Ascending aorta (tissue), 2 donors: ENCODE measurements around the gene C18orf63. TPM values are rescaled to one million over a fixed set of nuclear protein-coding genes. Genes with fewer than 3 reads are reported as not detected.

ENCODE experiments used
- DNase-seq, 2 donors: peaks; one replicate each; pipeline ENCODE4 v3.0.0-alpha.2; 2019; ENCODE audit warnings: low spot score in 2 of 2
- H3K27ac ChIP-seq, 2 donors: fragments of 200-600 bp; sonication (generic); one replicate each; pipeline ENCODE4 v1.5.1; 2016 to 2017; ENCODE audit warnings: mild to moderate bottlenecking in 1 of 2
- H3K27me3 ChIP-seq: fragments of 200-600 bp; sonication (generic); one replicate; pipeline ENCODE4 v1.5.1; 2017
- H3K36me3 ChIP-seq, 2 donors: fragments of 200-600 bp; sonication (generic); one replicate each; pipeline ENCODE4 v1.5.1; 2016
- H3K4me1 ChIP-seq, 2 donors: fragments of 200-600 bp; sonication (generic); one replicate each; pipeline ENCODE4 v1.5.1; 2016 to 2017; ENCODE audit warnings: mild to moderate bottlenecking in 1 of 2
- H3K4me3 ChIP-seq, 2 donors: fragments of 200-600 bp; sonication (generic); one replicate each; pipeline ENCODE4 v1.5.1; 2016 to 2017; ENCODE audit warnings: mild to moderate bottlenecking in 1 of 2
- H3K9me3 ChIP-seq, 2 donors: fragments of 200-600 bp; sonication (generic); one replicate each; pipeline ENCODE4 v1.5.1; 2016
- intact Hi-C: fragments of 100-400 bp; cut with DNase I; formaldehyde crosslinking; loops from one replicate; pipeline ENCODE4 v1.15.1; 2023
- total RNA-seq: library from RNA; depleted of rRNA; stranded (reverse); fragments of >200 nt; gene quantifications from one replicate; pipeline ENCODE4 v1.1.0, GENCODE V29; 2016
- TF ChIP-seq, protein P1 (sequence below), 3 experiments: fragments of 200-600 bp in 2 of 3; fragments of 450-650 bp in 1 of 3; sonication (generic) in 2 of 3; IDR thresholded peaks; one replicate each; pipeline ENCODE4 v1.5.1; 2016 to 2019; ENCODE audit warnings: antibody characterized with exemption in 3 of 3, mild to moderate bottlenecking in 1 of 3, moderate library complexity in 1 of 3

Gene C18orf63
- total RNA-seq, 1 donor from 2014 or later: not detected

DNA sequence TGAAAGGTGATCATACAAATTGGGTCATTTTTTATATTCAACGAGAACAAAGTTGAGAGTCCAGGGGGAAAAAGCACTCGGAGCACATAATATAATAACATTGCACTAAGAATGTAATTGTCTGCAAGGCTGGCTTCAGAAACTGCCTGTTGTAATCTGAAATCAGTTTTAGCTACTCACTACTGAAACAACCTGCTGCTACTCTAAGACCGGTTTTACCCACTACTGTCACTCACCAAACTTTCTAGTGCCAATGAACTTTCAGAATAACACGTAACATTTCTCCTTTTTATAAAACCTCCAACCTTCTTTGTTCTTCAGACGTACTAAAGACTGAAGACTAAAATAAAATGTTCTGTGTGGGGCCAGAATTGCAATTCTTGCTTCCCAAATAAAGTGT is 12.3 kb upstream of the C18orf63 start:
- H3K27ac ChIP-seq: no peak overlapping the region
- H3K4me1 ChIP-seq: no peaks in the 10 kb centered on the region
- H3K27me3 ChIP-seq: no peaks in the 10 kb centered on the region
- intact Hi-C loops: no loop called here
- TF ChIP-seq, protein P1, sequence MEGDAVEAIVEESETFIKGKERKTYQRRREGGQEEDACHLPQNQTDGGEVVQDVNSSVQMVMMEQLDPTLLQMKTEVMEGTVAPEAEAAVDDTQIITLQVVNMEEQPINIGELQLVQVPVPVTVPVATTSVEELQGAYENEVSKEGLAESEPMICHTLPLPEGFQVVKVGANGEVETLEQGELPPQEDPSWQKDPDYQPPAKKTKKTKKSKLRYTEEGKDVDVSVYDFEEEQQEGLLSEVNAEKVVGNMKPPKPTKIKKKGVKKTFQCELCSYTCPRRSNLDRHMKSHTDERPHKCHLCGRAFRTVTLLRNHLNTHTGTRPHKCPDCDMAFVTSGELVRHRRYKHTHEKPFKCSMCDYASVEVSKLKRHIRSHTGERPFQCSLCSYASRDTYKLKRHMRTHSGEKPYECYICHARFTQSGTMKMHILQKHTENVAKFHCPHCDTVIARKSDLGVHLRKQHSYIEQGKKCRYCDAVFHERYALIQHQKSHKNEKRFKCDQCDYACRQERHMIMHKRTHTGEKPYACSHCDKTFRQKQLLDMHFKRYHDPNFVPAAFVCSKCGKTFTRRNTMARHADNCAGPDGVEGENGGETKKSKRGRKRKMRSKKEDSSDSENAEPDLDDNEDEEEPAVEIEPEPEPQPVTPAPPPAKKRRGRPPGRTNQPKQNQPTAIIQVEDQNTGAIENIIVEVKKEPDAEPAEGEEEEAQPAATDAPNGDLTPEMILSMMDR (IDR thresholded peaks at IDR 0.05): no peak
- H3K4me3 ChIP-seq: no peak overlapping the region
- no peaks in the 10 kb centered on the region for H3K9me3 ChIP-seq
- no peak for DNase-seq
- H3K36me3 ChIP-seq: no peaks in the 10 kb centered on the region

DNA sequence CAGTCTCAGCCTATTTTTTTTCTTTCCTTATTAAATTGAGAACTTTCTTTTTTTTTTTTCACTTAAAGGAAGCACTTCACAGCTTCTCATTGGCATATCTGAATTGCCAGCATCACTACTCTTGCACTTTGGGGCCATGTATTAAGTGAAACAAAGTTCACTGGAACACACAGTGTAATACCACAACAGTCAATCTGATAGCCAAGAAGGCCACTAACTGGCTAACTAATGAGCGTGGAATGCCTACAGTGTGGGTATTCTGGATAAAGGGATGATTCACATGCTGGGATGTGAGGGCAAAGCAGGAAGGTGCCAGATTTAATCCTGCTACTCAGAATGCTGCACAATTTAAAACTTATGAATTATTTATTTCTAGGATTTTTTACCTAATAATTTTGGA is 11.7 kb upstream of the C18orf63 start:
- Histone ChIP-seq H3K27me3 (no peaks in the 10 kb centered on the region), H3K4me3 (no peak overlapping the region), H3K9me3 (no peaks in the 10 kb centered on the region), H3K4me1 (no peaks in the 10 kb centered on the region), H3K27ac (no peak overlapping the region), H3K36me3 (no peaks in the 10 kb centered on the region)
- no peak for DNase-seq
- intact Hi-C loops: no loop called here
- TF ChIP-seq, protein P1 (IDR thresholded peaks at IDR 0.05): no peak

GRCh38 chr18:74310411-74310810 is 5.2 kb upstream of the C18orf63 start:
- no peaks in the 10 kb centered on the region for H3K36me3 ChIP-seq
- intact Hi-C loops: no loop called here
- H3K9me3 ChIP-seq: no peaks in the 10 kb centered on the region
- H3K4me1 ChIP-seq: no peaks in the 10 kb centered on the region
- H3K27me3 ChIP-seq: no peaks in the 10 kb centered on the region
- H3K27ac ChIP-seq: no peak overlapping the region
- TF ChIP-seq, protein P1 (IDR thresholded peaks at IDR 0.05): peak in 2 of 3 experiments; percentile 10 to 17
- no peak overlapping the region for H3K4me3 ChIP-seq
- DNase-seq: no peak

DNA sequence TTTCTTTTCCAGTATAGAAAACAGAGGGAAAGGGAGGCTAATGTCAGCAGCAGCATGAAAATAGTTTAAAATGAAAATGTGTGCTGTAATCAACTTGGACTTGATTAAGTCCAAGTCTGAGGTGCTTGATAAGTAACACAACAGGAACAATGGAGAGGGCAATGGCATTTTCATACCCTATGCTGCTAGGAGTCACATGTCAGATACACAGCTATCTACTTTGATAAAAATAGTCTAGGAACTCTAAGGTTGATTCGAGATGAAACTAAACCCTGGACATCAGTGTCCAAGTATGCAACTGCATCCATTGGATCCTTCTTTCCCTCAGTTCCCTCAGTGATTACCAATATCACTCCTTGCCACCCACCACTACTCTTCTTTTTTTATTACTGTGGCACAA is 4.6 kb upstream of the C18orf63 start:
- Histone ChIP-seq H3K27ac (no peak overlapping the region), H3K4me3 (no peak overlapping the region), H3K36me3 (no peaks in the 10 kb centered on the region), H3K4me1 (no peaks in the 10 kb centered on the region), H3K27me3 (no peaks in the 10 kb centered on the region), H3K9me3 (no peaks in the 10 kb centered on the region)
- no peak for DNase-seq
- TF ChIP-seq, protein P1 (IDR thresholded peaks at IDR 0.05): no peak
- intact Hi-C loops: no loop called here

GRCh38 chr18:74314759-74315463 is 728 bp upstream of the C18orf63 start:
- H3K27ac ChIP-seq: no peak overlapping the region
- H3K4me3 ChIP-seq: no peak overlapping the region
- no peak for DNase-seq
- H3K27me3 ChIP-seq: no peaks in the 10 kb centered on the region
- TF ChIP-seq, protein P1 (IDR thresholded peaks at IDR 0.05): no peak
- H3K9me3 ChIP-seq: no peaks in the 10 kb centered on the region
- no peaks in the 10 kb centered on the region for H3K36me3 ChIP-seq
- intact Hi-C loops: no loop called here
- no peaks in the 10 kb centered on the region for H3K4me1 ChIP-seq
